ENCODE results near the gene ITGB4. TPM values are rescaled to one million over a fixed set of nuclear protein-coding genes. Genes with fewer than 3 reads are reported as not detected.

Gene ITGB4
- total and polyA plus RNA-seq, 9 of the 15 experiments (the other 6 are each of a cell fraction or from before 2014, with no cell fraction given) = 0.05 to 2.8 (median 0.76) TPM; not detected in 3

DNA sequence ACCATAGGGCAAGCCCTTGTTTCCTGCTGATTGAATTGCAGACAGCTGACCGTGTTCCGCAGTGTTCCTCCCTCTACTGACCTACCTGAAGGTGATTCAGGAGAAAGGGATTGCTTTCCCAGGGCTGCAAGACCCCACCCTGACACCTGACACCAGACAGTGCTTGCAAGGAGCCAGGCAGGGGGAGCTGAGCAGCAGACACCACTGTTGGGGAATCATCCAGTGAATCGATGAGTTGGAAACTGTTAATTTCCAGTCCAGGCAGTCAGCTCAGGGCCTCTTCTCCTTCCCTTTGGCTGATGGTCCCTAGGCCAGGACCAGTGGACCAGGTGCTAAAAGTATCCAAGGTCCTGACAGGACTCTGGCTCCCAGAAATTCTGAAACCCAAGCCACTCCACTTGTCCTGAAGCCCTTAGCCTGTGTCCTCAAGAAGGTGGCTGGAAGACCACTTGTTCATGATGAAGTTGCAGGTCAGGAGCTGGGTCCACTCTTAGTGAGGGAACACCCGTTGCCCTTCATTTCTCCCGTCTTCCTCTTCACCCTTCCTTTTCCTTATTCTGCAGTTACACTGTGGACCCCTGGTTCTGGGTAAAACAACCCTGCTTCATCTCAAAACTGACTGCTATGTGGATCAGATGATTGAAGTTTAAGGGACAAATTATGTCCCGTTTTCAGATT, 53.9 kb downstream of the ITGB4 start (continued):
- TF ChIP-seq TEAD1 (CRISPR knock-in tag; IDR thresholded peaks at IDR 0.05) (peak in 1 of 2 experiments; percentile 71; a peak in 1 of 4 replicates), MYBL2 (IDR thresholded peaks at IDR 0.05; ENCODE audit: low read depth) (no peak), MYBL2 (CRISPR knock-in tag; IDR thresholded peaks at IDR 0.05; ENCODE audit: borderline replicate concordance) (0 out of 2 replicates have a peak, but pooled peaks have one; percentile 5), KHSRP (IDR thresholded peaks at IDR 0.05) (peak; percentile 65), U2AF2 (optimal IDR thresholded peaks at IDR 0.05; ENCODE audit: low read depth, low read length) (no peak), ZNF584 (CRISPR knock-in tag; IDR thresholded peaks at IDR 0.05; ENCODE audit: low read depth) (no peak), ZNF830 (CRISPR knock-in tag; IDR thresholded peaks at IDR 0.05) (no peak; the same call in 1 of the 2 replicates), POU5F1 (IDR thresholded peaks at IDR 0.05; ENCODE audit: borderline replicate concordance, low read depth, low read length, partially characterized antibody) (no peak), PCBP2 (IDR thresholded peaks at IDR 0.05; ENCODE audit: low read depth, low read length, poor library complexity, severe bottlenecking) (no peak), ZBTB17 (CRISPR knock-in tag; IDR thresholded peaks at IDR 0.05) (no peak), NR2C1 (IDR thresholded peaks at IDR 0.05) (no peak), NR2C1 (tag; IDR thresholded peaks at IDR 0.05) (no peak)
- TF ChIP-seq, protein P1, sequence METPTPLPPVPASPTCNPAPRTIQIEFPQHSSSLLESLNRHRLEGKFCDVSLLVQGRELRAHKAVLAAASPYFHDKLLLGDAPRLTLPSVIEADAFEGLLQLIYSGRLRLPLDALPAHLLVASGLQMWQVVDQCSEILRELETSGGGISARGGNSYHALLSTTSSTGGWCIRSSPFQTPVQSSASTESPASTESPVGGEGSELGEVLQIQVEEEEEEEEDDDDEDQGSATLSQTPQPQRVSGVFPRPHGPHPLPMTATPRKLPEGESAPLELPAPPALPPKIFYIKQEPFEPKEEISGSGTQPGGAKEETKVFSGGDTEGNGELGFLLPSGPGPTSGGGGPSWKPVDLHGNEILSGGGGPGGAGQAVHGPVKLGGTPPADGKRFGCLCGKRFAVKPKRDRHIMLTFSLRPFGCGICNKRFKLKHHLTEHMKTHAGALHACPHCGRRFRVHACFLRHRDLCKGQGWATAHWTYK (CRISPR knock-in tag; IDR thresholded peaks at IDR 0.05) = peak; percentile 20; the same call in 1 of the 2 replicates

Data from K562 (cell line).